ENCODE data around the gene C1QTNF8. TPM values are rescaled to one million over a fixed set of nuclear protein-coding genes. Genes with fewer than 3 reads are reported as not detected.

C1QTNF8 gene
- total and polyA plus RNA-seq, 12 donors = 0.15 TPM; not detected in 11

DNA sequence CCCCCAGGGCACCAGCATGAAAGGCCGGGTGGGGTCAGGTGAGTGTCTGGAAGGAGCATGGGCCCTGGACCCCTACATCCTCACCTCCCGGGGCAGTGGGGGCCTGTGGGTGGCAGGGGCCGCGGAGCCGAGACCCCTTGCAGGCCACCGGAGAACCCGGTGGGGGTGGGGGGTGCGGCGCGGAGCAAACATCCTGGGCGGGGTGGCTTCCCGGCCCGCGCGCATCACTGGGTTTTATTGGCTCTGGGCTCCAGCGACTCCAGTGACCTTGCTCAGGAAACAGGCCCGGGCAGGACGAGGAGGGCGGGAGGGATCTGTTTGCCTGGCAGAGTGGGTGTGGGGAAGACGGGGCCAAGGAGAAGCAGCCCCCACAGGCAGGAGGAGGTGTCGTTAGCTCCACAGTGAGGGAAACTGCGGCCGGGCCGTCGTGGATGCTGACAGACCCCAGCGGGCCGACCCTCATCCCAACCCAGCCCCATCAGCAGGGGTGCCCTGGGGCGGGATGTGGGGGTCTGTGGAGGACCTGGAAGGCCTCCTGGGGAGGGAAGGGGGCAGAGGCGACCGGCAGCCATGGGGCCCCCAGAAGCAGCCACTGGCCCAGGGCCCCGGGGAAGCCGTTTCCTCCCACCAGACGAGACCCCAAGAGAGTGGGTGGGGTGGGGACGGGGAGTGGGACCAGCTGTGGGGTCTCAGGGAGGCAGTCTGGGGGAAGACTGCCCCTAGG, 12.9 kb downstream of the C1QTNF8 start:
- Histone ChIP-seq H3K9me3 (peaks cover 0 to 23% (median 15%) of the 10 kb centered on the region in 11 donors), H3K27ac (no peak overlapping the region), H3K4me3 (no peak overlapping the region), H3K27me3 (peaks cover 8 to 93% (median 82%) of the 10 kb centered on the region in 7 donors), H3K4me1 (no peaks in the 10 kb centered on the region), H3K36me3 (no peaks in the 10 kb centered on the region)
- TF ChIP-seq, protein P1, sequence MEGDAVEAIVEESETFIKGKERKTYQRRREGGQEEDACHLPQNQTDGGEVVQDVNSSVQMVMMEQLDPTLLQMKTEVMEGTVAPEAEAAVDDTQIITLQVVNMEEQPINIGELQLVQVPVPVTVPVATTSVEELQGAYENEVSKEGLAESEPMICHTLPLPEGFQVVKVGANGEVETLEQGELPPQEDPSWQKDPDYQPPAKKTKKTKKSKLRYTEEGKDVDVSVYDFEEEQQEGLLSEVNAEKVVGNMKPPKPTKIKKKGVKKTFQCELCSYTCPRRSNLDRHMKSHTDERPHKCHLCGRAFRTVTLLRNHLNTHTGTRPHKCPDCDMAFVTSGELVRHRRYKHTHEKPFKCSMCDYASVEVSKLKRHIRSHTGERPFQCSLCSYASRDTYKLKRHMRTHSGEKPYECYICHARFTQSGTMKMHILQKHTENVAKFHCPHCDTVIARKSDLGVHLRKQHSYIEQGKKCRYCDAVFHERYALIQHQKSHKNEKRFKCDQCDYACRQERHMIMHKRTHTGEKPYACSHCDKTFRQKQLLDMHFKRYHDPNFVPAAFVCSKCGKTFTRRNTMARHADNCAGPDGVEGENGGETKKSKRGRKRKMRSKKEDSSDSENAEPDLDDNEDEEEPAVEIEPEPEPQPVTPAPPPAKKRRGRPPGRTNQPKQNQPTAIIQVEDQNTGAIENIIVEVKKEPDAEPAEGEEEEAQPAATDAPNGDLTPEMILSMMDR (IDR thresholded peaks at IDR 0.05) = no peak
- 64% methylated on average over 34 of the region's 34 CpGs for WGBS, 2 donors
- no peak for DNase-seq
- intact Hi-C loops (cut with DNase I) = no loop called here
- no peak for ATAC-seq

DNA sequence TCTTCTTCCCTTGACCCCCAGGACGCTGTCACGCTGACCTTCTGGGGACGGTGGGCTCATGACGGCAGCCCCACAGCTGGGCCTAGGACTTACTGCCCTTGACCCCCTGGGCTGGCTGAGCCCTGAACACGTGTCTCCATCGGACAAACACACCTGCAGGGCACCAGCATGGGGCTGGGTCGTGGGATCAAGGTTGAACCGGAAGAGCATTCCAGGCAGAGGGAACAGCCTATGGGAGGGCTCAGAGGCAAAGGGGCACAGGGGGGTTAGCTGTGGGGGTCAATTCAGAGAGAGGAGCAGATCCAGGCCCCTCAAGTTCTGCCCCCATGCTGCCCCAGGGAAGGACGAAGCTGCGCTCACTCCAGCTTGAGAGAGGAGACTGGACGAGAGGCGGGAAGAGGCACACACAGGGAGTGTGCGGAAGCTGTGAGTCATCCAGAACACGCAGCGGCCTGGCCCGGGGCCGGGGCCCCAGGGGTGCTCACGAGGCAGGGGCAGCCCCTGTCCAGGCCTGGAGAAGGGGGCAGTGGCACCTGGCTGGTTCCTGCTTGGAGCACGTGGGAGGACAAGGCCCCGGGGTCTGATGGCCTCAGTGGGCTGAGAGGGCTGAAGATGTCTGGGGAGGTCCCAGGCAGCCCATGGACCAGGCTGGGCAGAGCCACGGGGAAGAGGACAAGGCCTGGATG, 13.6 kb downstream of the C1QTNF8 start:
- WGBS, 2 donors = 61 to 64% methylated on average over 21 of the region's 21 CpGs
- peaks cover 0 to 23% (median 15%) of the 10 kb centered on the region in 11 donors for H3K9me3 ChIP-seq
- H3K4me1 ChIP-seq = no peaks in the 10 kb centered on the region
- no peak for ATAC-seq
- no peak overlapping the region for H3K4me3 ChIP-seq
- TF ChIP-seq, protein P1 (IDR thresholded peaks at IDR 0.05) = no peak
- intact Hi-C loops (cut with DNase I) = no loop called here
- peaks cover 8 to 93% (median 82%) of the 10 kb centered on the region in 7 donors for H3K27me3 ChIP-seq
- no peaks in the 10 kb centered on the region for H3K36me3 ChIP-seq
- no peak for DNase-seq
- H3K27ac ChIP-seq = no peak overlapping the region

DNA sequence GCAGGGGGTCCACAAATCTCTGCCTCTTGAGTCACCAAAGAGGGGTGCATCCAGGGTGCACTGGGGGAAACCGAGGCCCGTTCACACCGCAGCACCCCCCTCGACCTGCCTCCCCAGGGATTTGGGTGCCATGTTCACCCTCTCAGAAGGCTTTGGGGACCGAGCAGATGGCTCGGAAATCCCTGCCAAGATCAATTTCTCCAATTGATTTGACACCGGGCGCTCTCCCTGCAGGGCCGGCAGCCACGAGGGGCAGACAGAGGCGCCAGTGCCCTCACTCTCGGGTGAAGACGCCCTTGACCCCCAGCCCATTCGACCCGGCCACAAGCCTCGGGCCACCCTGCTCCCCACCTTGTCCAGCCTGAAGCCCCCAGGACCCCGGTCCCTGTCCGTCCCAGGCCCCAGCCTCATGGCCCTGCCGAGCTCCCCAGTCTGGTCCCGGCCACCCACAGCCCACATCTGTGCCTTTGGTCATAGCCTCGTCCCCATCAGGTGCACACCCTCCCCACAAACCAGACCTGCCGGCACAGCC, 14.2 kb downstream of the C1QTNF8 start:
- H3K4me1 ChIP-seq = no peaks in the 10 kb centered on the region

More for the DNA sequence above, 14.2 kb downstream of the C1QTNF8 start:
- 69 to 71% methylated on average over 22 of the region's 22 CpGs for WGBS, 2 donors
- ATAC-seq = no peak
- Histone ChIP-seq H3K36me3 (no peaks in the 10 kb centered on the region), H3K27me3 (peaks cover 8 to 92% (median 75%) of the 10 kb centered on the region in 7 donors), H3K27ac (no peak overlapping the region), H3K4me3 (no peak overlapping the region), H3K9me3 (peaks cover 0 to 23% (median 15%) of the 10 kb centered on the region in 11 donors)
- intact Hi-C loops (cut with DNase I) = no loop called here
- DNase-seq = no peak
- TF ChIP-seq, protein P1 (IDR thresholded peaks at IDR 0.05) = no peak

All from heart right ventricle (tissue), 16 donors.